Measurements from ENCODE around the gene GFRA3. TPM values are rescaled to one million over a fixed set of nuclear protein-coding genes. Genes with fewer than 3 reads are reported as not detected.

GFRA3 gene
- total RNA-seq, 2 donors from 2014 or later: 0.17 TPM; not detected in 1

DNA sequence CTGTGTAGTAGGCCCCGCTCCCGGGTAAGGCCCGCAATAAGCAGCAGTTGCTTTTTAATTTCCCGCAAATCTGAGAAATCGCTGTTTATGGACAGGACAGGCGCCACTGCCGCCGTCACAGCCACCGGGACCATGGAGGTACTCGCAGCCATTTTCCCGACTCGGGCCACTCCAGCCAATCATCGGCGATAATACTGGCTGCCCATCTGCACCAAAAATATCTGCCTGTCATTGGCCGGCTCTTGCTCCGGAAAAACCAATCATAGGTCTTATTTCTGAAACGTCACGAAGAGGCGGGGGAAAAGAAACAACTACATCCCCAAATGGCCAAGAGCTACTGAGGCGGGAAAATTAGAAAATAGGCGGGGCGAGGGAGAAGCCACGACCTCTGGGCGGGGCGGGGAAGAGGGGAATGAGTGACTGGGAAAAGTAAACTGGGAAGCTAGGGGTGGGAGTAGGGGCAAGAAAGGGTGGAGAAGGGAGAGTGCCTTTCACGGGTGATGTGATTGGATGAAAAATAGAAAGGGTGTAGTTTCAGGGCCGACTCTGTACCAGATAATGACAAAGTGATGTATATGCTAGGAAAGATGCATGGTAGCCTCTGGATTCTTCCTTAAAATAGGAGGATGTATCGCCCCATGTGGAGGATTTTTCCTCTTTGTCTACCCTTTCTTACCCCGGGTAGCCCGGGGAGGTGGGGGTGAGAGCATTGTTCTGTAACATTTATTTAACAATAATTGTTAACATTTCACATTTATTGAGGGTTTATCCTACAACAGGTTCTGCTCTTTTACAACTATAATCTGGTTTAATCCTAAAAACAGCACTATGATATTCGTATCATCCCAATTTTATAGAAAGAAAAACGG, 61.0 kb downstream of the GFRA3 start, which contains the start of gene CDC23:
CDC23 (minus strand) TSS at position 163 of the 869 bp plus-strand sequence; CDS start at position 152, 11 bp downstream.
- DNase-seq (peak; percentile 92 to 93), ATAC-seq (replicated peaks in 1 of 2) (peak; percentile 98 to 99)
- Mint-ChIP-seq H3K4me1 (ENCODE audit: low read depth) (peaks cover 29% of the 10 kb centered on the region), H3K9me3 (no peaks in the 10 kb centered on the region), H3K36me3 (ENCODE audit: insufficient read depth in 2 of 2) (peaks cover 5% of the 10 kb centered on the region in 2 donors), H3K4me3 (peak within 1 kb of the TSS; percentile 95 to 100), H3K27ac (peak within 1 kb of the TSS; percentile 97), H3K27me3 (ENCODE audit: low read depth) (no peaks in the 10 kb centered on the region)

GRCh38 chr5:138212828-138213160, 61.6 kb downstream of the GFRA3 start:
- Mint-ChIP-seq H3K4me1 (ENCODE audit: low read depth) (peaks cover 34% of the 10 kb centered on the region), H3K9me3 (no peaks in the 10 kb centered on the region), H3K27ac (peak overlapping the region; percentile 97), H3K4me3 (peak overlapping the region; percentile 95 to 100), H3K36me3 (ENCODE audit: insufficient read depth in 2 of 2) (peaks cover 5 to 10% of the 10 kb centered on the region in 2 donors), H3K27me3 (ENCODE audit: low read depth) (no peaks in the 10 kb centered on the region)
- ATAC-seq (replicated peaks in 1 of 2): peak; percentile 34 to 39
- no peak for DNase-seq

DNA sequence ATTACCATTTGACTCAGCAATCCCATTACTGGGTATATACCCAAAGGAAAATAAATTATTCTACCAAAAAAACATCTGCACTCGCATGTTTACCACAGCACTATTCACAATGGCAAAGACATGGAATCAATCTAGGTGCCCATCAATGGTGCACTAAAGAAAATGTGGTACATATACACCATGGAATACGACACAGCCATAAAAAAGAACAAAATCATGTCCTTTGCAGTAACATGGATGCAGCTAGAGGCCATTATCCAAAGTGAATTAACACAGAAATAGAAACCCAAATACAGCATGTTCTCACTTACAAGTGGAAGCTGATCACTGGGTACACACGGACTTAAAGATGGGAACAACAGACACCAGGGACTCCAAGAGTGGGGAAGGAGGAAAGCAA, 63.4 kb downstream of the GFRA3 start:
- Mint-ChIP-seq H3K27me3 (ENCODE audit: low read depth) (no peaks in the 10 kb centered on the region), H3K4me3 (peak overlapping the region; percentile 43 to 65), H3K4me1 (ENCODE audit: low read depth) (peaks cover 34% of the 10 kb centered on the region), H3K9me3 (no peaks in the 10 kb centered on the region), H3K36me3 (ENCODE audit: insufficient read depth in 2 of 2) (peaks cover 5 to 10% of the 10 kb centered on the region in 2 donors), H3K27ac (peak overlapping the region; percentile 79)
- DNase-seq (no peak), ATAC-seq (replicated peaks in 1 of 2) (no peak)

Other genes with a start within 250 kb of the GFRA3 start
- gene FAM13B, start 241.5 kb downstream of the GFRA3 start, total RNA-seq: 10 to 100 TPM; 19.3 to 20.5 TPM
- not detected for gene WNT8A, start 190.6 kb downstream of the GFRA3 start, total RNA-seq
- not detected for gene NME5, start 135.2 kb downstream of the GFRA3 start, total RNA-seq
- gene BRD8, start 96.0 kb downstream of the GFRA3 start, total RNA-seq: 10 to 100 TPM; 66.8 to 94.7 TPM
- gene KIF20A, start 95.5 kb downstream of the GFRA3 start, total RNA-seq: 10 to 100 TPM; 39.9 to 50.4 TPM
- gene CDC23, start 61.3 kb downstream of the GFRA3 start, total RNA-seq: 10 to 100 TPM; 45.0 to 48.9 TPM
- gene CDC25C, start 57.2 kb upstream of the GFRA3 start, total RNA-seq: 10 to 100 TPM; 22.6 to 30.1 TPM
- 10 to 100 TPM; 39.1 to 44.7 TPM for gene FAM53C, start 63.6 kb upstream of the GFRA3 start, total RNA-seq
- gene KDM3B, start 78.1 kb upstream of the GFRA3 start, total RNA-seq: 10 to 100 TPM; 59.5 to 67.2 TPM
- gene REEP2, start 164.4 kb upstream of the GFRA3 start, total RNA-seq: 10 to 100 TPM in 1 of 2 donors, 1 to 10 TPM in 1; 6.6 to 11.5 TPM
- gene EGR1, start 190.9 kb upstream of the GFRA3 start, total RNA-seq: 100 to 1,000 TPM in 1 of 2 donors, 10 to 100 TPM in 1; 94.3 to 105 TPM

All from activated T-cell treated with anti-CD3 and anti-CD28 coated beads, Interleukin-2, amount 50 U/mL, for 72 hours (primary cell).